ENCODE data around the gene NUCB1. TPM values are rescaled to one million over a fixed set of nuclear protein-coding genes. Genes with fewer than 3 reads are reported as not detected.

NUCB1 gene
- total and polyA plus RNA-seq, 9 of the 15 experiments (the other 6 are each of a cell fraction or from before 2014, with no cell fraction given), result 3.1 to 153 (median 71.7) TPM

GRCh38 chr19:48967346-48968178, 67.5 kb downstream of the NUCB1 start (continued):
- TF ChIP-seq PHF21A (IDR thresholded peaks at IDR 0.05; ENCODE audit: borderline replicate concordance, low read depth) (no peak; the same call in 1 of the 2 replicates), ZNF184 (CRISPR knock-in tag; IDR thresholded peaks at IDR 0.05) (no peak), SMAD3 (CRISPR knock-in tag; conservative IDR thresholded peaks at IDR 0.05) (peak; percentile 55), MAFG (tag; conservative IDR thresholded peaks at IDR 0.05) (peak; percentile 98), ETS2 (tag; IDR thresholded peaks at IDR 0.05; ENCODE audit: borderline replicate concordance, poor library complexity, severe bottlenecking) (no peak), ZKSCAN3 (CRISPR knock-in tag; IDR thresholded peaks at IDR 0.05) (no peak), ILK (tag; IDR thresholded peaks at IDR 0.05; ENCODE audit: borderline replicate concordance, low read depth) (no peak), U2AF1 (optimal IDR thresholded peaks at IDR 0.05; ENCODE audit: low read depth, low read length) (no peak), FOXK2 (conservative IDR thresholded peaks at IDR 0.05 in 1 of 2, IDR thresholded peaks at IDR 0.05 in 1 of 2; ENCODE audit: low read depth in 2 of 2) (no peak), STAT5B (CRISPR knock-in tag; IDR thresholded peaks at IDR 0.05) (no peak)
